K562 (cell line): Measurements from ENCODE around the gene SSH3. TPM values are rescaled to one million over a fixed set of nuclear protein-coding genes. Genes with fewer than 3 reads are reported as not detected.

Experiments used
- ATAC-seq: fragments of 200-7000 bp; cut with Tn5 transposase; 3 replicates; pipeline ENCODE4 v1.9.1; 2020; ENCODE audit warnings: moderate library complexity
- BruUV-seq: library from RNA; stranded (reverse); fragments of 400-500 nt; replicated peaks from 2 replicates; lab custom pipeline; 2021; lab: Mats Ljungman, UMichigan
- CTCF ChIA-PET: fragments of 300-600 bp; formaldehyde crosslinking; extraction: SDS; loops from one replicate; lab custom pipeline; 2021; ENCODE audit warnings: low intra/inter-chr PET ratio; lab: Yijun Ruan, JAX
- POLR2A ChIA-PET: fragments of 300-600, 350-650 bp; sonication (Branson Sonifier 250); formaldehyde crosslinking; extraction: SDS; loops from one replicate; lab custom pipeline; 2021; ENCODE audit warnings: antibody characterized with exemption, inconsistent platforms; lab: Yijun Ruan, JAX
- DNase-seq, 4 experiments: peaks; one replicate each; pipeline versions ENCODE4 v3.0.0 to v3.0.0-alpha.2; 2011 to 2018; ENCODE audit warnings: low spot score in 3 of 4, mixed read lengths in 3 of 4; ENCODE audit errors: extremely low read depth in 1 of 4
- FAIRE-seq: peaks from 2 replicates; lab custom pipeline; 2011; peaks lifted over from hg19 to GRCh38; lab: Jason Lieb, UNC
- H2AFZ ChIP-seq: 2 replicates; pipeline ENCODE4 v1.6.0; 2011; ENCODE audit warnings: low read depth, low read length, control low read depth, inconsistent platforms
- H3K27ac ChIP-seq: fragments of 200-600 bp; 3 replicates; pipeline ENCODE4 v1.8.0; 2011; ENCODE audit warnings: low read depth, mild to moderate bottlenecking, control low read depth, inconsistent platforms, low read length, moderate library complexity, mixed read lengths; ENCODE audit errors: extremely low read depth
- H3K27me3 ChIP-seq, 2 experiments: fragments of 300-600 bp in 1 of 2; 2 replicates in 1 of 2; 3 replicates in 1 of 2; pipeline versions ENCODE4 v1.6.0 to v1.8.0; 2011; ENCODE audit warnings: inconsistent platforms in 2 of 2, low read length in 2 of 2, mild to moderate bottlenecking in 1 of 2, mixed read lengths in 1 of 2, moderate library complexity in 1 of 2; ENCODE audit not compliant: control insufficient read depth in 2 of 2, insufficient read depth in 2 of 2
- H3K36me3 ChIP-seq: fragments of 300-600 bp; 3 replicates; pipeline ENCODE4 v1.8.0; 2011; ENCODE audit warnings: mild to moderate bottlenecking, low read length, inconsistent platforms; ENCODE audit not compliant: control insufficient read depth, insufficient read depth
- H3K4me1 ChIP-seq, 2 experiments: fragments of 200-600 bp in 1 of 2; replicated peaks in 1 of 2; 2 replicates in 1 of 2; 3 replicates in 1 of 2; pipeline versions ENCODE4 v1.5.1 to v1.8.0; 2011; ENCODE audit warnings: inconsistent platforms in 2 of 2, low read length in 2 of 2, mild to moderate bottlenecking in 1 of 2, mixed read lengths in 1 of 2, moderate library complexity in 1 of 2; ENCODE audit not compliant: control insufficient read depth in 2 of 2, insufficient read depth in 2 of 2
- H3K4me2 ChIP-seq: 2 replicates; pipeline ENCODE4 v1.6.1; 2011; ENCODE audit warnings: low read length, control low read depth, inconsistent platforms, mixed read lengths; ENCODE audit not compliant: insufficient read depth
- H3K4me3 ChIP-seq: fragments of 200-600 bp; sonication (generic), shearing (Covaris generic); 2 replicates; pipeline ENCODE4 v1.5.1; 2016; ENCODE audit warnings: control low read depth, inconsistent platforms
- H3K79me2 ChIP-seq: fragments of 200-600 bp; 3 replicates; pipeline ENCODE4 v1.8.0; 2011; ENCODE audit warnings: low read length, inconsistent platforms; ENCODE audit not compliant: control insufficient read depth, insufficient read depth
- H3K9ac ChIP-seq, 2 experiments: 2 replicates each; pipeline versions ENCODE4 v1.6.0 to v1.6.1; 2011; ENCODE audit warnings: low read depth in 2 of 2, low read length in 2 of 2, control low read depth in 1 of 2, inconsistent platforms in 1 of 2, mild to moderate bottlenecking in 1 of 2, mixed read lengths in 1 of 2; ENCODE audit not compliant: insufficient read depth in 1 of 2
- H3K9me1 ChIP-seq: one replicate; pipeline ENCODE4 v1.6.0; 2011; ENCODE audit warnings: inconsistent platforms, mild to moderate bottlenecking, low read length, moderate library complexity; ENCODE audit not compliant: control insufficient read depth, insufficient read depth
- H3K9me3 ChIP-seq: replicated peaks from 2 replicates; pipeline ENCODE4 v1.5.1; 2011; ENCODE audit warnings: low read depth, low read length, inconsistent platforms; ENCODE audit not compliant: control insufficient read depth, insufficient read depth
- H4K20me1 ChIP-seq: replicated peaks from 2 replicates; pipeline ENCODE4 v1.6.1; 2011; ENCODE audit warnings: low read length, inconsistent platforms, mixed read lengths; ENCODE audit not compliant: control insufficient read depth, insufficient read depth
- BDP1 ChIP-seq: IDR thresholded peaks from 3 replicates; pipeline ENCODE4 v1.6.1; 2011; ENCODE audit not compliant: insufficient read length, insufficient read depth
- BMI1 ChIP-seq: fragments of 150-350 bp; IDR thresholded peaks from 2 replicates; pipeline ENCODE4 v1.6.1; 2014; ENCODE audit warnings: low read length
- CTCF ChIP-seq, 3 experiments: IDR thresholded peaks in 2 of 3; conservative IDR thresholded peaks in 1 of 3; 2 replicates each; pipeline ENCODE4 v1.5.1; 2011 to 2012; ENCODE audit warnings: low read length in 3 of 3, mild to moderate bottlenecking in 3 of 3, control low read depth in 2 of 3, improper control_type of control experiment in 1 of 3, inconsistent platforms in 1 of 3, low read depth in 1 of 3, mixed read lengths in 1 of 3, moderate library complexity in 1 of 3; ENCODE audit not compliant: insufficient read depth in 2 of 3
- HNRNPH1 ChIP-seq: fragments of 200-400 bp; formaldehyde crosslinking; optimal IDR thresholded peaks from 2 replicates; pipeline ENCODE3; 2017; ENCODE audit warnings: low read depth, mild to moderate bottlenecking, low read length, moderate library complexity
- POLR2G ChIP-seq: fragments of 200-400 bp; formaldehyde crosslinking; IDR thresholded peaks from 2 replicates; pipeline ENCODE4 v1.6.1; 2017; ENCODE audit warnings: low read depth, mild to moderate bottlenecking, antibody characterized with exemption, low read length, moderate library complexity
- WGBS: fragments of 100-300 bp; shearing (Covaris generic); methylation state at CpG from one replicate; pipeline ENCODE4 v1.1.6; 2016; ENCODE audit warnings: low coverage, mixed read lengths; ENCODE audit not compliant: insufficient coverage; ENCODE audit errors: missing lambda C conversion rate; 5-methylcytosine and 5-hydroxymethylcytosine counted together
- in situ Hi-C: fragments of 300-500 bp; cut with MboI; formaldehyde crosslinking; loops from 4 replicates; pipeline ENCODE4 v1.15.0; 2018; ENCODE audit warnings: inconsistent platforms, mixed read lengths
- intact Hi-C: fragments of 100-400 bp; cut with micrococcal nuclease; formaldehyde crosslinking; loops from 2 replicates; pipeline ENCODE4 v1.14.2; 2022
- polyA plus RNA-seq, 8 experiments: library from polyadenylated mRNA; depleted of rRNA in 4 of 8; stranded (reverse) in 5 of 8; unstranded in 3 of 8; fragments of >200 nt; fragmentation: Nextera tagmentation in 2 of 8; fragmentation: Illumina TruSeq in 1 of 8; extraction: Ambion mirVana in 2 of 8; extraction: Trizol in 1 of 8; gene quantifications; 2 replicates each; pipeline versions ENCODE4 v1.2.1 to v1.2.3, GENCODE V29; 2011 to 2014; ENCODE audit warnings: inconsistent platforms in 1 of 8, missing spikeins in 1 of 8
- total RNA-seq, 7 experiments: library from RNA; depleted of rRNA in 6 of 7; stranded (reverse); fragments of >200 nt in 6 of 7; fragmentation: Illumina TruSeq in 2 of 7; extraction: Trizol in 2 of 7; gene quantifications; 2 replicates each; pipeline versions ENCODE4 v1.2.1 to v1.2.3, GENCODE V29; 2011 to 2021; ENCODE audit warnings: low replicate concordance in 1 of 7
- TF ChIP-seq, protein P1 (sequence below): sonication (generic); IDR thresholded peaks from 2 replicates; pipeline ENCODE4 v1.6.1; 2016

SSH3 gene
- total and polyA plus RNA-seq, 9 of the 15 experiments (the other 6 are each of a cell fraction or from before 2014, with no cell fraction given) = 0.07 to 1.0 (median 0.24) TPM; not detected in 3

DNA sequence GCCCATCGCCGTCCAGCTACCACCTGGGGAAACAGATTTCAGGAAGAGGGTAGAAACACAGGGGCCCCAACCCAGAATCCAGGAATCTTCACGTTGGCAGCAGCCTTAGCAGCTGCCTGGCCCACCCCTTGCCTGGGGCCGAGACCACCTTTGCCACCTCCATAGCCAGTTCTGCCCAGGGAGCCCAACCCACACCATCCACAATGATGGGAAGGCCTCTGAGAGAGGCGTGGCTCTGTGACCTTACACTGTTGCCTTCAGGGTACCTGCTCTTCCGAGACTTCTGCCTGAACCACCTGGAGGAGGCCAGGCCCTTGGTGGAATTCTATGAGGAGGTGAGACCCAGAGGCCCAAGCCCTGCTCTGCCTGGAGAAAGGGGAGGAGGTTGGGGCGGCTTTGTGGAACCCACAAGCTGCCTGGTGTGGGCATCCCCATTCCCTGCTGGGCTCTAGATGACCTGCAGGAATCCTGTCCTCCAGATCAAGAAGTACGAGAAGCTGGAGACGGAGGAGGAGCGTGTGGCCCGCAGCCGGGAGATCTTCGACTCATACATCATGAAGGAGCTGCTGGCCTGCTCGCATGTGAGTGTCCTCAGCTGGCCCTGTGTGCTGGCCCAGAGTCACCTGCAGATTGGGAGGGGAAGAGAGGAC is 24.3 kb upstream of the SSH3 start:
- H2AFZ ChIP-seq = no peak overlapping the region
- H3K27ac ChIP-seq = peak overlapping the region; percentile 95; the same call in 2 of the 3 replicates
- no peak for TF ChIP-seq BDP1
- no peak for TF ChIP-seq CTCF (IDR thresholded peaks at IDR 0.05 in 2 of 3, conservative IDR thresholded peaks at IDR 0.05 in 1 of 3; ENCODE audit: insufficient read depth in 2 of 3, low read depth in 1 of 3, low read length in 3 of 3)
- TF ChIP-seq, protein P1, sequence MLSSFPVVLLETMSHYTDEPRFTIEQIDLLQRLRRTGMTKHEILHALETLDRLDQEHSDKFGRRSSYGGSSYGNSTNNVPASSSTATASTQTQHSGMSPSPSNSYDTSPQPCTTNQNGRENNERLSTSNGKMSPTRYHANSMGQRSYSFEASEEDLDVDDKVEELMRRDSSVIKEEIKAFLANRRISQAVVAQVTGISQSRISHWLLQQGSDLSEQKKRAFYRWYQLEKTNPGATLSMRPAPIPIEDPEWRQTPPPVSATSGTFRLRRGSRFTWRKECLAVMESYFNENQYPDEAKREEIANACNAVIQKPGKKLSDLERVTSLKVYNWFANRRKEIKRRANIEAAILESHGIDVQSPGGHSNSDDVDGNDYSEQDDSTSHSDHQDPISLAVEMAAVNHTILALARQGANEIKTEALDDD = no peak
- peak; percentile 6; the same call in 1 of the 2 replicates for TF ChIP-seq POLR2G
- TF ChIP-seq HNRNPH1 = no peak
- no peak for TF ChIP-seq BMI1
- TF ChIP-seq, all 486 proteins: peak for 1
- CTCF ChIA-PET = no interaction called here
- Histone ChIP-seq H3K27me3 (no peaks in the 10 kb centered on the region), H3K9me1 (no peaks in the 10 kb centered on the region), H3K79me2 (peaks cover 53% of the 10 kb centered on the region), H3K4me1 (peaks cover 27 to 77% of the 10 kb centered on the region in 2 experiments), H3K4me3 (no peak overlapping the region), H4K20me1 (no peaks in the 10 kb centered on the region), H3K9me3 (no peaks in the 10 kb centered on the region), H3K4me2 (no peak overlapping the region), H3K36me3 (peaks cover 87% of the 10 kb centered on the region; the same call in 2 of the 3 replicates), H3K9ac (peak overlapping the region in 1 of 2 experiments; percentile 93; a peak in 2 of 4 replicates)
- ATAC-seq (no peak), DNase-seq (no peak), FAIRE-seq (no peak)
- intact Hi-C loops = no loop called here
- no TSS peak for BruUV-seq
- POLR2A ChIA-PET = interaction anchor here (0.6 to 1.5 kb wide), 4 partner anchors 9 to 37 kb away, joined by 3 to 5 read pairs (median 4); partner anchors contain the start of gene ANKRD13D
- 98% methylated on average over 14 of the region's 14 CpGs for WGBS
- in situ Hi-C loops = loop anchor here (5.0 kb wide), 1 partner anchor 33 kb away; no protein-coding TSS in a partner anchor
